Stomach (tissue), 9 donors: ENCODE measurements around the gene KIRREL3. TPM values are rescaled to one million over a fixed set of nuclear protein-coding genes. Genes with fewer than 3 reads are reported as not detected.

Source experiments
- DNase-seq, 2 donors: peaks; one replicate each; pipeline versions ENCODE4 v3.0.0 to v3.0.0-alpha.2; 2013 to 2019
- H3K27ac ChIP-seq, 5 donors: fragments of 200-600 bp in 4 of 5; sonication (generic) in 4 of 5; one replicate each; pipeline ENCODE4 v1.5.1; 2013 to 2019; ENCODE audit warnings: mild to moderate bottlenecking in 1 of 5, moderate library complexity in 1 of 5
- H3K27me3 ChIP-seq, 3 donors: fragments of 200-600 bp; sonication (generic); one replicate each; pipeline ENCODE4 v1.5.1; 2017 to 2019; ENCODE audit warnings: mixed run types in 1 of 3
- H3K36me3 ChIP-seq, 4 donors: fragments of 200-600 bp; sonication (generic); 1 replicate in 3 of 4; 2 replicates in 1 of 4; pipeline ENCODE4 v1.5.1; 2016 to 2019
- H3K4me1 ChIP-seq, 4 donors: fragments of 200-600 bp; sonication (generic); one replicate each; pipeline ENCODE4 v1.5.1; 2016 to 2019
- H3K4me3 ChIP-seq, 4 donors: fragments of 200-600 bp; sonication (generic) in 3 of 4; one replicate each; pipeline ENCODE4 v1.5.1; 2016 to 2019; ENCODE audit warnings: mild to moderate bottlenecking in 1 of 4
- H3K9me3 ChIP-seq, 4 donors: fragments of 200-600 bp; sonication (generic); one replicate each; pipeline ENCODE4 v1.5.1; 2016 to 2019
- CTCF ChIP-seq, 7 experiments: fragments of 450-650 bp in 4 of 7; fragments of 200-600 bp in 3 of 7; sonication (generic) in 3 of 7; IDR thresholded peaks; one replicate each; pipeline ENCODE4 v1.5.1; 2016 to 2019; ENCODE audit warnings: antibody characterized with exemption in 7 of 7, control low read depth in 2 of 7, mild to moderate bottlenecking in 1 of 7
- EP300 ChIP-seq: sonication (generic); formaldehyde crosslinking; IDR thresholded peaks from one replicate; pipeline ENCODE4 v1.6.1; 2017; ENCODE audit warnings: antibody characterized with exemption
- POLR2A ChIP-seq, 4 donors: fragments of 450-650 bp; IDR thresholded peaks; one replicate each; pipeline ENCODE4 v1.6.1; 2016; ENCODE audit warnings: antibody characterized with exemption in 4 of 4, control low read depth in 2 of 4, mild to moderate bottlenecking in 1 of 4, moderate library complexity in 1 of 4
- POLR2AphosphoS5 ChIP-seq, 3 donors: sonication (generic); formaldehyde crosslinking; IDR thresholded peaks; one replicate each; pipeline ENCODE4 v1.6.1; 2016; ENCODE audit warnings: antibody characterized with exemption in 3 of 3
- WGBS, 5 donors: extraction: QIAGEN DNeasy Blood & Tissue Kit in 3 of 5; methylation state at CpG; one replicate each; pipeline versions ENCODE4 v1.1.5 to v1.1.7; 2013 to 2018; 5-methylcytosine and 5-hydroxymethylcytosine counted together
- intact Hi-C: fragments of 100-400 bp; cut with DNase I; formaldehyde crosslinking; loops from one replicate; pipeline ENCODE4 v1.15.1; 2023; ENCODE audit warnings: low total_unique reads
- polyA plus RNA-seq, 3 donors: library from polyadenylated mRNA; stranded (reverse); fragments of 200-250 nt; gene quantifications; one replicate each; pipeline ENCODE4 v1.2.3, GENCODE V29; 2013
- total RNA-seq, 5 donors: library from RNA; depleted of rRNA; stranded (reverse); fragments of >200 nt; gene quantifications; one replicate each; pipeline versions ENCODE4 v1.1.0 to v1.2.3, GENCODE V29; 2014 to 2016
- donor health status: healthy with polysubstance abuse.
- donor health status: Bipolar disorder and iron deficiency.
- donor health status: healthy.

KIRREL3 gene
- total and polyA plus RNA-seq, 8 donors = 0.10 to 1.7 (median 0.38) TPM; not detected in 4

DNA sequence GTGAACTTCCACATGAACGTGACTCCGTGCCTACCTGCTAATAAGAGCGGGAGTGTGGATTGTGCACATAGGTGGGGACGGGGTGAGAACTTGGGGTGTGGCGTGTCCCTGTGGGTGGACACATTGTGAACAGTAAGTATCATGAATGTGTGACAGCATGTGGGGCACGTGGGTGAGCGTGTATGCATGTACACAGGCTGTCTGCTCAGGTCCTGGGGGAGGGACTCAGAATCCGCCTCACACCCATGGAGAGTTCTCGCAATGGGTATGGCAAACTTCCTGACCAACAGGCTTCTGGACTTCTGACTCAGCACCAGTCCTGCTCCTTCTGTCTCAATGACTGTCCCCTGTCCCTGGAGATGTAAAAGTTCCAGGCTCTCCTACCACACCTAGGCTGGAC lies 422.1 kb downstream of the KIRREL3 start:
- TF ChIP-seq POLR2AphosphoS5 (IDR thresholded peaks at IDR 0.05) = no peak
- TF ChIP-seq CTCF (IDR thresholded peaks at IDR 0.05) = no peak
- no peak for TF ChIP-seq EP300
- no peak for TF ChIP-seq POLR2A (IDR thresholded peaks at IDR 0.05)
- Histone ChIP-seq H3K9me3 (no peaks in the 10 kb centered on the region), H3K4me1 (no peaks in the 10 kb centered on the region), H3K4me3 (no peak overlapping the region), H3K27ac (no peak overlapping the region), H3K36me3 (no peaks in the 10 kb centered on the region), H3K27me3 (peaks cover 0 to 31% (median 0%) of the 10 kb centered on the region in 3 donors)
- DNase-seq = no peak
- intact Hi-C loops = no loop called here
- 80 to 90% (median 85%) methylated on average over 5 to 9 of the region's 9 CpGs for WGBS, 5 donors

GRCh38 chr11:126578021-126578420 lies 422.5 kb downstream of the KIRREL3 start:
- WGBS, 5 donors = 45 to 57% (median 55%) methylated on average over 2 of the region's 2 CpGs
- peaks cover 0 to 35% (median 4%) of the 10 kb centered on the region in 3 donors for H3K27me3 ChIP-seq
- H3K27ac ChIP-seq = no peak overlapping the region
- intact Hi-C loops = no loop called here
- TF ChIP-seq EP300 = no peak
- TF ChIP-seq POLR2AphosphoS5 (IDR thresholded peaks at IDR 0.05) = no peak
- no peak for TF ChIP-seq POLR2A (IDR thresholded peaks at IDR 0.05)
- no peak for TF ChIP-seq CTCF (IDR thresholded peaks at IDR 0.05)
- H3K9me3 ChIP-seq = no peaks in the 10 kb centered on the region
- H3K4me3 ChIP-seq = no peak overlapping the region
- no peak for DNase-seq
- no peaks in the 10 kb centered on the region for H3K36me3 ChIP-seq
- no peaks in the 10 kb centered on the region for H3K4me1 ChIP-seq

DNA sequence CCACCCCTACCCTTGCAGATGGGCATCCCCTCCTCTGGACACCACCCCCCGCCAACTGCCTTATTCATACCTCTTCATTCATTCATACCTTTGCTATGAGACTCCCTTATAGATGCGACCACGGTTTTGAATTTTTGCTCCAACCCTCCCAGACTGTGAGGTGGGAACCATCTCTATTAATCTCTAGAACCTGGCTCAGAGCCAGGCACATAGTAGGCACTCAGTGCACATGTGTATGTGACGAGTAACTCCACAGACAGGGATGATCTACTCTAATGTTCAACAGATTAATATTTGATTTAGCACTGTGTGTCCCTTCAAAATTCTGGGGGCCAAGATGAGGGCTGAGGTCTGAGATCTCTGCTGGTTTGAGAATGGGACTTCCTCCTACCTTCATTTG lies 424.7 kb downstream of the KIRREL3 start:
- Histone ChIP-seq H3K4me1 (no peaks in the 10 kb centered on the region), H3K36me3 (no peaks in the 10 kb centered on the region), H3K27me3 (peaks cover 0 to 55% (median 7%) of the 10 kb centered on the region in 3 donors), H3K4me3 (no peak overlapping the region), H3K27ac (no peak overlapping the region), H3K9me3 (no peaks in the 10 kb centered on the region)
- 82 to 93% (median 87%) methylated on average over 4 of the region's 4 CpGs for WGBS, 5 donors
- DNase-seq = no peak
- TF ChIP-seq CTCF (IDR thresholded peaks at IDR 0.05) (no peak), POLR2AphosphoS5 (IDR thresholded peaks at IDR 0.05) (no peak), EP300 (no peak), POLR2A (IDR thresholded peaks at IDR 0.05) (no peak)
- intact Hi-C loops = no loop called here

GRCh38 chr11:126573325-126573978 lies 427.1 kb downstream of the KIRREL3 start:
- Histone ChIP-seq H3K27me3 (peaks cover 0 to 59% (median 7%) of the 10 kb centered on the region in 3 donors), H3K4me1 (no peaks in the 10 kb centered on the region), H3K9me3 (no peaks in the 10 kb centered on the region), H3K27ac (no peak overlapping the region), H3K36me3 (no peaks in the 10 kb centered on the region), H3K4me3 (no peak overlapping the region)
- no peak for DNase-seq
- TF ChIP-seq POLR2A (IDR thresholded peaks at IDR 0.05) (no peak), CTCF (IDR thresholded peaks at IDR 0.05) (no peak), EP300 (no peak), POLR2AphosphoS5 (IDR thresholded peaks at IDR 0.05) (no peak)
- intact Hi-C loops = no loop called here
- WGBS, 5 donors = 38 to 47% (median 44%) methylated on average over 11 of the region's 11 CpGs
